K562 (cell line): ENCODE results near the gene VWA8. TPM values are rescaled to one million over a fixed set of nuclear protein-coding genes. Genes with fewer than 3 reads are reported as not detected.

ENCODE experiments used
- ATAC-seq: fragments of 200-7000 bp; cut with Tn5 transposase; 3 replicates; pipeline ENCODE4 v1.9.1; 2020; ENCODE audit warnings: moderate library complexity
- BruUV-seq: library from RNA; stranded (reverse); fragments of 400-500 nt; replicated peaks from 2 replicates; lab custom pipeline; 2021; lab: Mats Ljungman, UMichigan
- CTCF ChIA-PET: fragments of 300-600 bp; formaldehyde crosslinking; extraction: SDS; loops from one replicate; lab custom pipeline; 2021; ENCODE audit warnings: low intra/inter-chr PET ratio; lab: Yijun Ruan, JAX
- POLR2A ChIA-PET: fragments of 300-600, 350-650 bp; sonication (Branson Sonifier 250); formaldehyde crosslinking; extraction: SDS; loops from one replicate; lab custom pipeline; 2021; ENCODE audit warnings: antibody characterized with exemption, inconsistent platforms; lab: Yijun Ruan, JAX
- DNase-seq, 4 experiments: peaks; one replicate each; pipeline versions ENCODE4 v3.0.0 to v3.0.0-alpha.2; 2011 to 2018; ENCODE audit warnings: low spot score in 3 of 4, mixed read lengths in 3 of 4; ENCODE audit errors: extremely low read depth in 1 of 4
- FAIRE-seq: peaks from 2 replicates; lab custom pipeline; 2011; peaks lifted over from hg19 to GRCh38; lab: Jason Lieb, UNC
- H2AFZ ChIP-seq: 2 replicates; pipeline ENCODE4 v1.6.0; 2011; ENCODE audit warnings: low read depth, low read length, control low read depth, inconsistent platforms
- H3K27ac ChIP-seq: fragments of 200-600 bp; 3 replicates; pipeline ENCODE4 v1.8.0; 2011; ENCODE audit warnings: low read depth, mild to moderate bottlenecking, control low read depth, inconsistent platforms, low read length, moderate library complexity, mixed read lengths; ENCODE audit errors: extremely low read depth
- H3K27me3 ChIP-seq, 2 experiments: fragments of 300-600 bp in 1 of 2; 2 replicates in 1 of 2; 3 replicates in 1 of 2; pipeline versions ENCODE4 v1.6.0 to v1.8.0; 2011; ENCODE audit warnings: inconsistent platforms in 2 of 2, low read length in 2 of 2, mild to moderate bottlenecking in 1 of 2, mixed read lengths in 1 of 2, moderate library complexity in 1 of 2; ENCODE audit not compliant: control insufficient read depth in 2 of 2, insufficient read depth in 2 of 2
- H3K36me3 ChIP-seq: fragments of 300-600 bp; 3 replicates; pipeline ENCODE4 v1.8.0; 2011; ENCODE audit warnings: mild to moderate bottlenecking, low read length, inconsistent platforms; ENCODE audit not compliant: control insufficient read depth, insufficient read depth
- H3K4me1 ChIP-seq, 2 experiments: fragments of 200-600 bp in 1 of 2; replicated peaks in 1 of 2; 2 replicates in 1 of 2; 3 replicates in 1 of 2; pipeline versions ENCODE4 v1.5.1 to v1.8.0; 2011; ENCODE audit warnings: inconsistent platforms in 2 of 2, low read length in 2 of 2, mild to moderate bottlenecking in 1 of 2, mixed read lengths in 1 of 2, moderate library complexity in 1 of 2; ENCODE audit not compliant: control insufficient read depth in 2 of 2, insufficient read depth in 2 of 2
- H3K4me2 ChIP-seq: 2 replicates; pipeline ENCODE4 v1.6.1; 2011; ENCODE audit warnings: low read length, control low read depth, inconsistent platforms, mixed read lengths; ENCODE audit not compliant: insufficient read depth
- H3K4me3 ChIP-seq: fragments of 200-600 bp; sonication (generic), shearing (Covaris generic); 2 replicates; pipeline ENCODE4 v1.5.1; 2016; ENCODE audit warnings: control low read depth, inconsistent platforms
- H3K79me2 ChIP-seq: fragments of 200-600 bp; 3 replicates; pipeline ENCODE4 v1.8.0; 2011; ENCODE audit warnings: low read length, inconsistent platforms; ENCODE audit not compliant: control insufficient read depth, insufficient read depth
- H3K9ac ChIP-seq, 2 experiments: 2 replicates each; pipeline versions ENCODE4 v1.6.0 to v1.6.1; 2011; ENCODE audit warnings: low read depth in 2 of 2, low read length in 2 of 2, control low read depth in 1 of 2, inconsistent platforms in 1 of 2, mild to moderate bottlenecking in 1 of 2, mixed read lengths in 1 of 2; ENCODE audit not compliant: insufficient read depth in 1 of 2
- H3K9me1 ChIP-seq: one replicate; pipeline ENCODE4 v1.6.0; 2011; ENCODE audit warnings: inconsistent platforms, mild to moderate bottlenecking, low read length, moderate library complexity; ENCODE audit not compliant: control insufficient read depth, insufficient read depth
- H3K9me3 ChIP-seq: replicated peaks from 2 replicates; pipeline ENCODE4 v1.5.1; 2011; ENCODE audit warnings: low read depth, low read length, inconsistent platforms; ENCODE audit not compliant: control insufficient read depth, insufficient read depth
- H4K20me1 ChIP-seq: replicated peaks from 2 replicates; pipeline ENCODE4 v1.6.1; 2011; ENCODE audit warnings: low read length, inconsistent platforms, mixed read lengths; ENCODE audit not compliant: control insufficient read depth, insufficient read depth
- EWSR1 ChIP-seq: fragments of 450-650 bp; IDR thresholded peaks from 2 replicates; pipeline ENCODE4 v1.6.1; 2018; ENCODE audit warnings: borderline replicate concordance, mild to moderate bottlenecking, low read depth, moderate library complexity; ENCODE audit not compliant: partially characterized antibody
- HNRNPH1 ChIP-seq: fragments of 200-400 bp; formaldehyde crosslinking; optimal IDR thresholded peaks from 2 replicates; pipeline ENCODE3; 2017; ENCODE audit warnings: low read depth, mild to moderate bottlenecking, low read length, moderate library complexity
- KAT7 ChIP-seq: sonication (generic); formaldehyde crosslinking; IDR thresholded peaks from 2 replicates; pipeline ENCODE4 v1.8.0; 2022; ENCODE audit warnings: missing genetic modification reagents, mild to moderate bottlenecking, borderline replicate concordance
- NCOA2 ChIP-seq, 2 experiments: fragments of 450-650 bp; IDR thresholded peaks; 2 replicates each; pipeline ENCODE4 v1.6.1; 2018; ENCODE audit warnings: mild to moderate bottlenecking in 2 of 2, moderate library complexity in 1 of 2; ENCODE audit not compliant: partially characterized antibody in 2 of 2
- POLR2G ChIP-seq: fragments of 200-400 bp; formaldehyde crosslinking; IDR thresholded peaks from 2 replicates; pipeline ENCODE4 v1.6.1; 2017; ENCODE audit warnings: low read depth, mild to moderate bottlenecking, antibody characterized with exemption, low read length, moderate library complexity
- POLR2H ChIP-seq: IDR thresholded peaks from 2 replicates; pipeline ENCODE4 v1.6.1; 2016; ENCODE audit warnings: missing genetic modification characterization, low read depth, mild to moderate bottlenecking, control low read depth, missing compliant biosample characterization, moderate library complexity
- SMARCE1 ChIP-seq: fragments of 450-650 bp; IDR thresholded peaks from 2 replicates; pipeline ENCODE4 v1.7.1; 2016; ENCODE audit warnings: mild to moderate bottlenecking
- SRSF9 ChIP-seq: fragments of 200-400 bp; formaldehyde crosslinking; IDR thresholded peaks from 2 replicates; pipeline ENCODE4 v1.6.1; 2017; ENCODE audit warnings: low read depth, low read length, borderline replicate concordance
- ZNF121 ChIP-seq: sonication (generic); formaldehyde crosslinking; conservative IDR thresholded peaks from 2 replicates; pipeline ENCODE4 v1.8.0; 2022; ENCODE audit warnings: missing genetic modification reagents
- ZNF57 ChIP-seq: fragments of 450-650 bp; formaldehyde crosslinking; IDR thresholded peaks from 2 replicates; pipeline ENCODE4 v1.4.0; 2020; ENCODE audit warnings: mild to moderate bottlenecking, moderate library complexity
- ZNF583 ChIP-seq: fragments of 250-450 bp; sonication (Bioruptor Pico); IDR thresholded peaks from 2 replicates; pipeline ENCODE4 v1.4.0; 2020
- WGBS: fragments of 100-300 bp; shearing (Covaris generic); methylation state at CpG from one replicate; pipeline ENCODE4 v1.1.6; 2016; ENCODE audit warnings: low coverage, mixed read lengths; ENCODE audit not compliant: insufficient coverage; ENCODE audit errors: missing lambda C conversion rate; 5-methylcytosine and 5-hydroxymethylcytosine counted together
- in situ Hi-C: fragments of 300-500 bp; cut with MboI; formaldehyde crosslinking; loops from 4 replicates; pipeline ENCODE4 v1.15.0; 2018; ENCODE audit warnings: inconsistent platforms, mixed read lengths
- intact Hi-C: fragments of 100-400 bp; cut with micrococcal nuclease; formaldehyde crosslinking; loops from 2 replicates; pipeline ENCODE4 v1.14.2; 2022
- polyA plus RNA-seq, 8 experiments: library from polyadenylated mRNA; depleted of rRNA in 4 of 8; stranded (reverse) in 5 of 8; unstranded in 3 of 8; fragments of >200 nt; fragmentation: Nextera tagmentation in 2 of 8; fragmentation: Illumina TruSeq in 1 of 8; extraction: Ambion mirVana in 2 of 8; extraction: Trizol in 1 of 8; gene quantifications; 2 replicates each; pipeline versions ENCODE4 v1.2.1 to v1.2.3, GENCODE V29; 2011 to 2014; ENCODE audit warnings: inconsistent platforms in 1 of 8, missing spikeins in 1 of 8
- total RNA-seq, 7 experiments: library from RNA; depleted of rRNA in 6 of 7; stranded (reverse); fragments of >200 nt in 6 of 7; fragmentation: Illumina TruSeq in 2 of 7; extraction: Trizol in 2 of 7; gene quantifications; 2 replicates each; pipeline versions ENCODE4 v1.2.1 to v1.2.3, GENCODE V29; 2011 to 2021; ENCODE audit warnings: low replicate concordance in 1 of 7
- TF ChIP-seq, protein P1 (sequence below): fragments of 450-650 bp; IDR thresholded peaks from 2 replicates; pipeline ENCODE4 v1.6.1; 2014; ENCODE audit warnings: low read depth, mild to moderate bottlenecking, moderate library complexity, borderline replicate concordance
- TF ChIP-seq, protein P2 (sequence below): fragments of 150-350 bp; IDR thresholded peaks from 2 replicates; pipeline ENCODE4 v1.6.1; 2014; ENCODE audit warnings: low read depth, mild to moderate bottlenecking, low read length, borderline replicate concordance

Gene VWA8
- total and polyA plus RNA-seq, 9 of the 15 experiments (the other 6 are each of a cell fraction or from before 2014, with no cell fraction given): 2.1 to 18.5 (median 13.3) TPM

DNA sequence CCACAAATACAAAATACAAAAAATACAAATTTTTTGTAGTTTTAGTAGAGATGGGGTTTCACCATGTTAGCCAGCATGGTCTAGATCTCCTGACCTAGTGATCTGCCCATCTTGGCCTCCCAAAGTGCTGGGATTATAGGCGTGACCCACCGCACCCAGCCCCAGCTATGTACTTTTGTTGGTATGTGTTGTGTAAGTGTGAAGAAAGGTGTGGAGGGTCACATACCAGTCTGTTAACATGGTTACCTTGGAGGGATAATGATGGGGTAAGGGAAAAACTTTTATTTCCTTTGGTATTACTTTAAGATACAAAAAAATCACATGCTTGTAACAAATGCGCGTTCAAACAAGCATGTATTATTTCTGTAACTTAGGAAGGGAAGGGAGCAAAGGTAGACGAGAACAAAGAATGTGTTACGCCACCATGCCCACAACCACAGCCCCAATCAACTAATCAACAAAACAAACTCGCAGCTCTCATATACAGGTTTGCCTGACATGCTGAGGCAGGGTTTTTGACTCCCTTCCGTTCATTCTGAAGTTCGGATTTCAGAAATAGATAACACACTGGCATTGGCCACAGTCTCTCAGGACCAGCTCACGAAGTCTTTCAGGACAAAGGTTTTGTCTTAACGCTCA, 13.5 kb upstream of the VWA8 start:
- H3K27ac ChIP-seq: no peak overlapping the region
- intact Hi-C loops: no loop called here
- BruUV-seq: no TSS peak
- in situ Hi-C loops: no loop called here
- ATAC-seq: no peak
- no peak overlapping the region for H3K4me3 ChIP-seq
- H3K79me2 ChIP-seq: no peaks in the 10 kb centered on the region
- CTCF ChIA-PET: no interaction called here
- 59% methylated on average over 11 of the region's 11 CpGs for WGBS
- H3K4me1 ChIP-seq: no peaks in the 10 kb centered on the region; a peak in 1 of 5 replicates
- no peaks in the 10 kb centered on the region for H3K9me1 ChIP-seq
- H3K36me3 ChIP-seq: no peaks in the 10 kb centered on the region
- no peak overlapping the region for H2AFZ ChIP-seq
- no peak overlapping the region for H3K4me2 ChIP-seq
- no peak for TF ChIP-seq ZNF57
- no peak for TF ChIP-seq POLR2G
- no peak for TF ChIP-seq EWSR1
- TF ChIP-seq ZNF583 (CRISPR knock-in tag): no peak
- TF ChIP-seq ZNF121 (CRISPR knock-in tag): no peak
- TF ChIP-seq NCOA2 (IDR thresholded peaks at IDR 0.05; ENCODE audit: partially characterized antibody in 2 of 2): no peak
- no peak for TF ChIP-seq HNRNPH1
- no peak for TF ChIP-seq SMARCE1
- TF ChIP-seq, protein P1, sequence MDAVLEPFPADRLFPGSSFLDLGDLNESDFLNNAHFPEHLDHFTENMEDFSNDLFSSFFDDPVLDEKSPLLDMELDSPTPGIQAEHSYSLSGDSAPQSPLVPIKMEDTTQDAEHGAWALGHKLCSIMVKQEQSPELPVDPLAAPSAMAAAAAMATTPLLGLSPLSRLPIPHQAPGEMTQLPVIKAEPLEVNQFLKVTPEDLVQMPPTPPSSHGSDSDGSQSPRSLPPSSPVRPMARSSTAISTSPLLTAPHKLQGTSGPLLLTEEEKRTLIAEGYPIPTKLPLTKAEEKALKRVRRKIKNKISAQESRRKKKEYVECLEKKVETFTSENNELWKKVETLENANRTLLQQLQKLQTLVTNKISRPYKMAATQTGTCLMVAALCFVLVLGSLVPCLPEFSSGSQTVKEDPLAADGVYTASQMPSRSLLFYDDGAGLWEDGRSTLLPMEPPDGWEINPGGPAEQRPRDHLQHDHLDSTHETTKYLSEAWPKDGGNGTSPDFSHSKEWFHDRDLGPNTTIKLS: no peak
- TF ChIP-seq POLR2H (tag): no peak
- no peak for TF ChIP-seq SRSF9
- TF ChIP-seq, protein P2, sequence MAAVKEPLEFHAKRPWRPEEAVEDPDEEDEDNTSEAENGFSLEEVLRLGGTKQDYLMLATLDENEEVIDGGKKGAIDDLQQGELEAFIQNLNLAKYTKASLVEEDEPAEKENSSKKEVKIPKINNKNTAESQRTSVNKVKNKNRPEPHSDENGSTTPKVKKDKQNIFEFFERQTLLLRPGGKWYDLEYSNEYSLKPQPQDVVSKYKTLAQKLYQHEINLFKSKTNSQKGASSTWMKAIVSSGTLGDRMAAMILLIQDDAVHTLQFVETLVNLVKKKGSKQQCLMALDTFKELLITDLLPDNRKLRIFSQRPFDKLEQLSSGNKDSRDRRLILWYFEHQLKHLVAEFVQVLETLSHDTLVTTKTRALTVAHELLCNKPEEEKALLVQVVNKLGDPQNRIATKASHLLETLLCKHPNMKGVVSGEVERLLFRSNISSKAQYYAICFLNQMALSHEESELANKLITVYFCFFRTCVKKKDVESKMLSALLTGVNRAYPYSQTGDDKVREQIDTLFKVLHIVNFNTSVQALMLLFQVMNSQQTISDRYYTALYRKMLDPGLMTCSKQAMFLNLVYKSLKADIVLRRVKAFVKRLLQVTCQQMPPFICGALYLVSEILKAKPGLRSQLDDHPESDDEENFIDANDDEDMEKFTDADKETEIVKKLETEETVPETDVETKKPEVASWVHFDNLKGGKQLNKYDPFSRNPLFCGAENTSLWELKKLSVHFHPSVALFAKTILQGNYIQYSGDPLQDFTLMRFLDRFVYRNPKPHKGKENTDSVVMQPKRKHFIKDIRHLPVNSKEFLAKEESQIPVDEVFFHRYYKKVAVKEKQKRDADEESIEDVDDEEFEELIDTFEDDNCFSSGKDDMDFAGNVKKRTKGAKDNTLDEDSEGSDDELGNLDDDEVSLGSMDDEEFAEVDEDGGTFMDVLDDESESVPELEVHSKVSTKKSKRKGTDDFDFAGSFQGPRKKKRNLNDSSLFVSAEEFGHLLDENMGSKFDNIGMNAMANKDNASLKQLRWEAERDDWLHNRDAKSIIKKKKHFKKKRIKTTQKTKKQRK: no peak
- TF ChIP-seq KAT7 (CRISPR knock-in tag): no peak
- no peak for DNase-seq
- no peaks in the 10 kb centered on the region for H3K9me3 ChIP-seq
- no peaks in the 10 kb centered on the region for H3K27me3 ChIP-seq
- no peak for FAIRE-seq
- no peak overlapping the region for H3K9ac ChIP-seq
- POLR2A ChIA-PET: no interaction called here
- no peaks in the 10 kb centered on the region for H4K20me1 ChIP-seq
